H1 (cell line): ENCODE data around the gene TIGD6. TPM values are rescaled to one million over a fixed set of nuclear protein-coding genes. Genes with fewer than 3 reads are reported as not detected.

Source experiments
- CTCF ChIA-PET: fragments of 300-600 bp; sonication (Branson Sonifier 250); formaldehyde crosslinking; loops from one replicate; lab custom pipeline; 2021; ENCODE audit not compliant: partially characterized antibody; lab: Charles Lee
- POLR2A ChIA-PET: fragments of 300-600 bp; sonication (Branson Sonifier 250); formaldehyde crosslinking; loops from one replicate; lab custom pipeline; 2021; ENCODE audit warnings: inconsistent platforms; ENCODE audit not compliant: partially characterized antibody; lab: Charles Lee
- DNase-seq, 2 experiments: peaks; one replicate each; pipeline versions ENCODE4 v3.0.0 to v3.0.0-alpha.2; 2010 to 2022; ENCODE audit warnings: low spot score in 2 of 2, low read depth in 1 of 2, mixed read lengths in 1 of 2
- FAIRE-seq: peaks from 2 replicates; lab custom pipeline; 2011; peaks lifted over from hg19 to GRCh38; lab: Jason Lieb, UNC
- H2AFZ ChIP-seq: 2 replicates; pipeline ENCODE4 v1.8.1; 2012; ENCODE audit warnings: low read length, inconsistent platforms
- H2AK5ac ChIP-seq: 2 replicates; pipeline ENCODE4 v1.6.1; 2013; ENCODE audit warnings: low read depth, low read length
- H2BK120ac ChIP-seq: replicated peaks from 2 replicates; pipeline ENCODE3; 2013; ENCODE audit warnings: low read depth, low read length, inconsistent platforms
- H2BK12ac ChIP-seq: 2 replicates; pipeline ENCODE4 v1.6.1; 2013; ENCODE audit warnings: low read depth, low read length
- H2BK15ac ChIP-seq: 2 replicates; pipeline ENCODE4 v1.6.1; 2013; ENCODE audit warnings: low read length
- H2BK20ac ChIP-seq: 2 replicates; pipeline ENCODE4 v1.6.1; 2013; ENCODE audit warnings: low read length
- H2BK5ac ChIP-seq: 2 replicates; pipeline ENCODE4 v1.6.1; 2013; ENCODE audit warnings: low read depth, low read length
- H3K14ac ChIP-seq: 2 replicates; pipeline ENCODE4 v1.6.1; 2013; ENCODE audit warnings: inconsistent platforms; ENCODE audit not compliant: insufficient read length
- H3K18ac ChIP-seq: 2 replicates; pipeline ENCODE4 v1.6.1; 2013; ENCODE audit warnings: low read length; ENCODE audit errors: extremely low read depth
- H3K23ac ChIP-seq: 2 replicates; pipeline ENCODE4 v1.6.1; 2013; ENCODE audit warnings: inconsistent platforms; ENCODE audit not compliant: insufficient read length
- H3K23me2 ChIP-seq: 2 replicates; pipeline ENCODE4 v1.6.1; 2013; ENCODE audit warnings: low read depth, low read length
- H3K27ac ChIP-seq: 2 replicates; pipeline ENCODE4 v1.6.1; 2011; ENCODE audit warnings: low read depth, low read length, inconsistent platforms
- H3K27me3 ChIP-seq, 4 experiments: replicated peaks in 1 of 4; 1 replicate in 1 of 4; 2 replicates in 3 of 4; pipeline versions ENCODE4 v1.6.1 to v1.8.1; 2011 to 2013; ENCODE audit warnings: low read length in 3 of 4, mild to moderate bottlenecking in 3 of 4, inconsistent platforms in 2 of 4, mixed read lengths in 2 of 4, moderate library complexity in 1 of 4; ENCODE audit not compliant: control insufficient read depth in 3 of 4, insufficient read depth in 3 of 4; ENCODE audit errors: extremely low read depth in 1 of 4
- H3K36me3 ChIP-seq, 4 experiments: 2 replicates each; pipeline versions ENCODE4 v1.6.1 to v1.8.1; 2011 to 2013; ENCODE audit warnings: mild to moderate bottlenecking in 4 of 4, low read length in 3 of 4, moderate library complexity in 2 of 4, control low read depth in 1 of 4, inconsistent platforms in 1 of 4; ENCODE audit not compliant: insufficient read depth in 4 of 4, control insufficient read depth in 2 of 4
- H3K4ac ChIP-seq: replicated peaks from 2 replicates; pipeline ENCODE3; 2013; ENCODE audit warnings: low read length, low read depth, mixed read lengths, inconsistent platforms; ENCODE audit not compliant: insufficient read length
- H3K4me1 ChIP-seq, 4 experiments: replicated peaks in 1 of 4; 1 replicate in 1 of 4; 2 replicates in 3 of 4; pipeline versions ENCODE4 v1.6.1 to v1.8.1; 2011 to 2013; ENCODE audit warnings: low read length in 3 of 4, inconsistent platforms in 2 of 4, mixed read lengths in 1 of 4; ENCODE audit not compliant: insufficient read depth in 4 of 4, control insufficient read depth in 3 of 4
- H3K4me2 ChIP-seq, 2 experiments: 2 replicates each; pipeline versions ENCODE4 v1.6.1 to v1.8.1; 2011 to 2013; ENCODE audit warnings: low read depth in 2 of 2, low read length in 2 of 2, control low read depth in 1 of 2, inconsistent platforms in 1 of 2, mild to moderate bottlenecking in 1 of 2; ENCODE audit not compliant: insufficient read depth in 1 of 2
- H3K4me3 ChIP-seq, 4 experiments: fragments of 200-600, 300-600 bp in 1 of 4; sonication (generic), shearing (Covaris generic), sonication (Bioruptor Twin) in 1 of 4; 2 replicates each; pipeline versions ENCODE4 v1.5.1 to v1.8.1; 2011 to 2016; ENCODE audit warnings: low read length in 4 of 4, low read depth in 3 of 4, control low read depth in 2 of 4, inconsistent platforms in 2 of 4, mild to moderate bottlenecking in 2 of 4, mixed read lengths in 1 of 4, moderate library complexity in 1 of 4; ENCODE audit not compliant: insufficient read depth in 2 of 4; ENCODE audit errors: extremely low read depth in 1 of 4
- H3K56ac ChIP-seq: replicated peaks from 2 replicates; pipeline ENCODE3; 2013; ENCODE audit warnings: low read depth, mild to moderate bottlenecking, mixed read lengths, low read length, inconsistent platforms; ENCODE audit not compliant: insufficient read length
- H3K79me1 ChIP-seq: 2 replicates; pipeline ENCODE4 v1.6.1; 2013; ENCODE audit warnings: low read depth, low read length, control low read depth
- H3K79me2 ChIP-seq, 2 experiments: 2 replicates each; pipeline versions ENCODE4 v1.6.1 to v1.8.1; 2012 to 2013; ENCODE audit warnings: low read length in 2 of 2, mild to moderate bottlenecking in 2 of 2, inconsistent platforms in 1 of 2; ENCODE audit not compliant: insufficient read depth in 2 of 2, control insufficient read depth in 1 of 2
- H3K9ac ChIP-seq, 4 experiments: replicated peaks in 1 of 4; 1 replicate in 1 of 4; 2 replicates in 3 of 4; pipeline versions ENCODE4 v1.6.1 to v1.8.1; 2011 to 2013; ENCODE audit warnings: low read depth in 3 of 4, low read length in 3 of 4, control low read depth in 2 of 4, mild to moderate bottlenecking in 2 of 4, moderate library complexity in 2 of 4, inconsistent platforms in 1 of 4; ENCODE audit errors: extremely low read depth in 1 of 4
- H3K9me3 ChIP-seq, 2 experiments: 2 replicates each; pipeline versions ENCODE4 v1.6.1 to v1.8.1; 2012 to 2013; ENCODE audit warnings: mild to moderate bottlenecking in 2 of 2, moderate library complexity in 2 of 2, control low read depth in 1 of 2, inconsistent platforms in 1 of 2, low read depth in 1 of 2, low read length in 1 of 2, mixed read lengths in 1 of 2; ENCODE audit not compliant: insufficient read depth in 2 of 2
- H4K20me1 ChIP-seq, 2 experiments: replicated peaks in 1 of 2; 2 replicates each; pipeline versions ENCODE3 to v1.8.1; 2011 to 2013; ENCODE audit warnings: inconsistent platforms in 2 of 2, low read length in 2 of 2, mild to moderate bottlenecking in 1 of 2; ENCODE audit not compliant: insufficient read depth in 2 of 2, control insufficient read depth in 1 of 2
- H4K5ac ChIP-seq: 2 replicates; pipeline ENCODE4 v1.6.1; 2013; ENCODE audit warnings: low read length, low read depth, mixed read lengths, inconsistent platforms; ENCODE audit not compliant: insufficient read length
- H4K8ac ChIP-seq: 2 replicates; pipeline ENCODE4 v1.8.0; 2013; ENCODE audit warnings: mild to moderate bottlenecking, moderate library complexity, low read length, inconsistent platforms; ENCODE audit not compliant: insufficient read depth; ENCODE audit errors: extremely low read depth
- H4K91ac ChIP-seq: replicated peaks from 2 replicates; pipeline ENCODE3; 2013; ENCODE audit warnings: low read length, mixed read lengths, inconsistent platforms; ENCODE audit not compliant: insufficient read length
- EGR1 ChIP-seq: IDR thresholded peaks from 2 replicates; pipeline ENCODE4 v1.6.1; 2011; ENCODE audit warnings: low read depth, low read length, borderline replicate concordance
- HDAC6 ChIP-seq: IDR thresholded peaks from one replicate; pipeline ENCODE4 v1.7.1; 2012; ENCODE audit warnings: low read depth, mild to moderate bottlenecking, inconsistent platforms, low read length, moderate library complexity
- KDM4A ChIP-seq: IDR thresholded peaks from one replicate; pipeline ENCODE4 v1.7.1; 2012; ENCODE audit warnings: low read depth, mild to moderate bottlenecking, moderate library complexity, low read length, inconsistent platforms; ENCODE audit not compliant: severe bottlenecking
- RBBP5 ChIP-seq: IDR thresholded peaks from 2 replicates; pipeline ENCODE4 v1.7.1; 2012; ENCODE audit warnings: low read depth, mild to moderate bottlenecking, inconsistent platforms, low read length, moderate library complexity, borderline replicate concordance
- polyA plus RNA-seq, 7 experiments: library from polyadenylated mRNA; depleted of rRNA in 3 of 7; stranded (reverse) in 5 of 7; unstranded in 2 of 7; fragments of >200 nt in 5 of 7; fragments of 200-250 nt in 2 of 7; gene quantifications; 1 replicate in 5 of 7; 2 replicates in 1 of 7; 4 replicates in 1 of 7; pipeline versions ENCODE4 v1.2.1 to v1.2.3, GENCODE V29; 2011 to 2013; ENCODE audit warnings: missing spikeins in 2 of 7, mixed read lengths in 2 of 7
- total RNA-seq: library from RNA; stranded (reverse); fragmentation: NEBNext Ultra II Directional; extraction: Animal tissue kit (Norgen Biotek cat#: 25700); gene quantifications from 2 replicates; pipeline ENCODE4 v1.2.1, GENCODE V29; 2021

The TIGD6 gene
- total and polyA plus RNA-seq, 2 of the 8 experiments (the other 6 are each of a cell fraction or from before 2014, with no cell fraction given) = 1.3 to 2.4 TPM

DNA sequence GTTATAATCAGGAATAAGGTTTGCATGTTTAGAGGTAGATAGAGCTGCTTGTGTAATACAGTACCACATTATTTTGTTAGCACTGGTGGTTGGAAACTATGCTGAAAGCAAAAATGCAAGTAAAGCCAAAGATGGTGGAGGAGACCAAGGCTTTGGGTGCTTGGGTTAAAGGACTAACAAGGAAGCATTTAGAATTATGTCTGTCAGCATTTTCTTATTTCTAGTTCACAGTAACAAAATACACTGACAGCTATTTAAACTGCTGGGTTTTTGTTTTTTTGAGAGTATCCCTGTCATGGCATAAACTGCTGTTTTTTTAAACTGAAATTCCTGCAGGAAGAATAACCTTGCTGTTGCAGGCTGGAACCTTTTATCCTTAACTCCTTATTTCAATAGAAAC lies 6.6 kb upstream of the TIGD6 start:
- Histone ChIP-seq H2AK5ac (no peak overlapping the region), H3K4me1 (no peaks in the 10 kb centered on the region; a peak in 2 of 7 replicates), H4K5ac (no peak overlapping the region), H3K79me2 (peaks cover 5 to 31% of the 10 kb centered on the region in 2 experiments), H3K56ac (no peak overlapping the region), H3K27ac (no peak overlapping the region), H2BK20ac (no peak overlapping the region), H4K20me1 (peaks cover 14 to 17% of the 10 kb centered on the region in 2 experiments), H2BK12ac (no peak overlapping the region), H4K91ac (no peak overlapping the region), H4K8ac (no peak overlapping the region), H3K18ac (no peak overlapping the region), H2BK120ac (no peak overlapping the region), H3K4ac (no peak overlapping the region), H3K27me3 (no peaks in the 10 kb centered on the region), H3K79me1 (peaks cover 5% of the 10 kb centered on the region; the same call in 1 of the 2 replicates), H3K4me2 (no peak overlapping the region), H3K14ac (no peak overlapping the region), H3K4me3 (no peak overlapping the region), H3K36me3 (peaks cover 4 to 49% (median 22%) of the 10 kb centered on the region in 4 experiments), H2AFZ (no peak overlapping the region), H3K9me3 (no peaks in the 10 kb centered on the region), H3K23ac (no peak overlapping the region), H3K23me2 (no peaks in the 10 kb centered on the region), H2BK15ac (no peak overlapping the region), H2BK5ac (no peak overlapping the region), H3K9ac (no peak overlapping the region)
- TF ChIP-seq RBBP5 = no peak
- TF ChIP-seq KDM4A = no peak
- no peak for TF ChIP-seq HDAC6
- no peak for TF ChIP-seq EGR1
- no peak for DNase-seq
- ChIA-PET CTCF (interaction anchor here (0.7 to 1.9 kb wide), 8 partner anchors 11 to 173 kb away, joined by 3 to 7 read pairs (median 4); no protein-coding TSS in a partner anchor), POLR2A (interaction anchor here (2.2 kb wide), 1 partner anchor 11 kb away, joined by 4 read pairs; no protein-coding TSS in a partner anchor)
- FAIRE-seq = no peak
